Bladder microvascular endothelial cell (primary cell): Measurements from ENCODE around the gene ACTR6. TPM values are rescaled to one million over a fixed set of nuclear protein-coding genes. Genes with fewer than 3 reads are reported as not detected.

Experiments used
- total RNA-seq: library from RNA; depleted of rRNA; stranded (reverse); fragments of >200 nt; gene quantifications from 2 replicates; pipeline ENCODE4 v1.2.3, GENCODE V29; 2014

The ACTR6 gene
- total RNA-seq: 8.4 and 13.5 TPM in 2 replicates

GRCh38 chr12:100200463-100201181 lies at the start of gene ACTR6:
Gene ACTR6, plus strand, starts transcription at chr12:100200815. Its CDS starts 37 bp downstream, at chr12:100200852.

GRCh38 chr12:100266835-100267602 lies 66.4 kb downstream of the ACTR6 start, which contains the start of the genes DEPDC4 and SCYL2:
Gene DEPDC4, minus strand, starts transcription at chr12:100267079. Its CDS starts 3 bp downstream, at chr12:100267076.
Gene SCYL2, plus strand, starts transcription at chr12:100267177. Its CDS starts 15,794 bp downstream, at chr12:100282971.

Other genes with a start within 250 kb of the ACTR6 start
- gene ANKS1B, start 215.9 kb upstream of the ACTR6 start, total RNA-seq: 0.19 TPM in 1 of 2 replicates, not detected in the other
- 10.4 and 16.2 TPM in 2 replicates for gene BLTP3B, start 57.9 kb upstream of the ACTR6 start, total RNA-seq
- gene DEPDC4, start 66.3 kb downstream of the ACTR6 start, total RNA-seq: 0.32 and 0.82 TPM in 2 replicates
- gene SCYL2, start 66.4 kb downstream of the ACTR6 start, total RNA-seq: 27.7 and 40.8 TPM in 2 replicates
- gene SLC17A8, start 156.3 kb downstream of the ACTR6 start, total RNA-seq: not detected in 2 replicates